ENCODE results near the gene AASS. TPM values are rescaled to one million over a fixed set of nuclear protein-coding genes. Genes with fewer than 3 reads are reported as not detected.

AASS gene
- total RNA-seq, 1 donor from 2014 or later = 0.47 TPM

DNA sequence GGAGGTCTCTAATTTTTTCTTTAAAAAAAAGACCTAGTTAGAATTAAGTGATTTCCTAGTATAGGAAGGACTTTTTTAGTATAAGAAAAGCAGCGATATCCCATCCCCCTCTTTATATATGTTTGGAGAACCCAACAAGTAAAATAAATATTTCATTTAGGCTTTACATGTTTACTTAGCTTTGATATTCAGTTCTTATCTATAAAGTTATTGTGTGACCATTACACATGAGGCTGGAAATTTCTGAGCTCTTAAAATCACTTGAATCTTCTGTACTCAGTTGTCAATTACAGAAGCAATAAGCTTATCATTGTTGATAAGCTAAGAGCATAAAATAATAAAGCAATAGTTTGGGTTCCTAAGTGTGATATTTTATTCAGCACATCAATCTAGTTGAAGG is 89.7 kb downstream of the AASS start:
- no peaks in the 10 kb centered on the region for H3K36me3 Mint-ChIP-seq (ENCODE audit: low read depth)
- no peak overlapping the region for H3K27ac Mint-ChIP-seq
- no peak for DNase-seq
- no peaks in the 10 kb centered on the region for H3K27me3 Mint-ChIP-seq
- H3K4me3 Mint-ChIP-seq = no peak overlapping the region
- no peaks in the 10 kb centered on the region for H3K9me3 Mint-ChIP-seq
- no peaks in the 10 kb centered on the region for H3K4me1 Mint-ChIP-seq
- intact Hi-C loops (cut with micrococcal nuclease) = no loop called here

DNA sequence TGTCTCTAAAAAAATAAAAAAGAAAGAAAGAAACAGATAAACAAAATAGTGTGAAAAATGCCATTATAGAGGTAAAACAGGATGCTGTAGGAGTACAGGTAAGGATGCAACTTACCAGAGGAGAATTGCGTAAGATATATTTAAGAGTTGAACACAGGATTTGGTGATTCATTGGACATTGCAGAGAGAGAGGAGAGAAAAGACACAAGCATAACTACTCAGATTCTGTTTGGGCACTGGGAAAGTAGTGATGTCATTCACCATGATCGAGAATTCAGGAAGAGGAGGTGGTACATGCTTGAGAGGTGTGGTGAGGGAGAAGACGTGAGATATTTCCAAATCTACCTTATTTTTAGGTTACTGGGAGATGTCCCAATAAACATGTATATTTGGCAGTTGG is 97.6 kb downstream of the AASS start:
- Mint-ChIP-seq H3K4me1 (no peaks in the 10 kb centered on the region), H3K27me3 (no peaks in the 10 kb centered on the region), H3K4me3 (no peak overlapping the region), H3K27ac (no peak overlapping the region), H3K9me3 (no peaks in the 10 kb centered on the region), H3K36me3 (ENCODE audit: low read depth) (no peaks in the 10 kb centered on the region)
- intact Hi-C loops (cut with micrococcal nuclease) = no loop called here
- DNase-seq = no peak

DNA sequence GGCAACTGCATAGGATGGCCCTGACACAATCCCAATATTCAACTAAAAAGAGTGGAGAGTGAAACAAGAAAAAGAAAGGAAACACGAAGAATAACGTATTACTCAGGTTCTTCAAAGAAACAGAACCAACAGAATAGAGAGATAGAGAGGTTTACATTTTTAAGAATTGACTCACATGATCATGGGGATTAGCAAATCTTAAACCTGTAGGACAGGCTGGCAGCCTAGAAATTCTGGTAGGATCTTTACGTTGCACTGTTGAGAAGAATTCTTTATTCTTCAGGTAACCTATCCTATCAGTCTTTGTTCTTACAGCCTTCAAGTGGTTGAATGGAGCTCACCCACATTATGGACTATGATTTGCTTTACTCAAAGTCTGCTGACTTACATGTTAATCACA is 103.9 kb downstream of the AASS start:
- Mint-ChIP-seq H3K27me3 (no peaks in the 10 kb centered on the region), H3K4me1 (no peaks in the 10 kb centered on the region), H3K27ac (no peak overlapping the region), H3K4me3 (no peak overlapping the region), H3K9me3 (no peaks in the 10 kb centered on the region), H3K36me3 (ENCODE audit: low read depth) (no peaks in the 10 kb centered on the region)
- intact Hi-C loops (cut with micrococcal nuclease) = no loop called here
- DNase-seq = no peak

DNA sequence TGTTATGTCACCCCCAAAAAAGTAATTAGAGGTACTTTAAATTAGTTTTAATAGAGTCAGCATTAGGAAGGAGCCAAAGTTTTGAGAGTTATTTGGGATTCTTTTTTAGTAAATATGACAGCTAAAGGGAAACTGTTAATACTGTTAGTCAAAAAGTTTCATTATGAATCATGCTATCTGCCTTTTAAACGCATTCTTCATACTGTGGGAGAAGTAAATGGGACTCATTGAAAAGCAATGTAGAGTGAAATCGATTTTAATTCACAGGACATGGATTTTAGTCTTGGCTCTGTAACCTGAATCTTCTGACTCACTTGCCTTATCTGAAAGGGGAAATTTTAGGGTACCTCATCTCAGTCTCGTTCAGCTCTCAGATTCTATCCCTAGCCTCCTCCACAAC is 105.1 kb downstream of the AASS start:
- Mint-ChIP-seq H3K9me3 (no peaks in the 10 kb centered on the region), H3K27me3 (no peaks in the 10 kb centered on the region), H3K4me1 (no peaks in the 10 kb centered on the region), H3K4me3 (no peak overlapping the region), H3K27ac (no peak overlapping the region), H3K36me3 (ENCODE audit: low read depth) (no peaks in the 10 kb centered on the region)
- intact Hi-C loops (cut with micrococcal nuclease) = no loop called here
- DNase-seq = no peak

DNA sequence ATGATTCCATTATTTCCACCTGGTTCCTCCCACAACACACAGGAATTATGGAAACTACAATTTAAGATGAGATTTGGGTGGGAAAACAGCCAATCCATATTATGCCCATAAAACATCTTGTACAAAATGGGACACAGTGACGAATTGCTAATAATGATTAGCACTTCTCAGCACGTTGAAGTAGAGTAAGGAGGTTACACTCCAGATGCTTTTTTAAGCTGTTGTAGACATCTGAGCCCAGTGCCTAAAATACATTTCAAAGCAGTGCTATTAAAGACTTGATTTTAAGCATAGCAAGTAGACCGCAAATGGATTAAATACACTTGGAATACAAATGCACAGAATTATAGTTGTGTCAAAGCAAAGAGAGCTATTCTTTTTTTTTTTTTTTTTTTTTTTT is 105.9 kb downstream of the AASS start:
- Mint-ChIP-seq H3K27ac (no peak overlapping the region), H3K4me3 (no peak overlapping the region), H3K4me1 (no peaks in the 10 kb centered on the region), H3K9me3 (no peaks in the 10 kb centered on the region), H3K36me3 (ENCODE audit: low read depth) (no peaks in the 10 kb centered on the region), H3K27me3 (no peaks in the 10 kb centered on the region)
- intact Hi-C loops (cut with micrococcal nuclease) = no loop called here
- DNase-seq = no peak

DNA sequence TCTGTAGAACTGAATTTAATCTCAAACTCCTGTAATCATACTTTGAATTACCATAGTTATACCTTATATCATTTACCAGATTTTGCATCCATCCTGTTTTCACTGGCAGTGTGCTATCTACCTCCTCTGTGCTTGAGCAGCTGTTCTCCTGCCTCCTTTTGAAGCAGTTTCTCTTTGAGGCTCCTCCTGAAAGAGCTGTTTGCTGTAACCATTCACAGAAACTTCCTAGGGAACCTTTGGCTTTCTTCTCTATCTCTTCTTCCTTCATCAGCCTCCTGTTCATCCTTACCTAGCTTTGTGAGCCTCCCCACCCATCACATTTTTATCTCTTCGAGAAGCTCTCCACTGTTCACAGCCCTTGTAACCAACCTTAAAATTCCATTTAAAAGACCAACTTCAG is 108.2 kb downstream of the AASS start:
- intact Hi-C loops (cut with micrococcal nuclease) = no loop called here
- no peak overlapping the region for H3K27ac Mint-ChIP-seq
- no peaks in the 10 kb centered on the region for H3K4me1 Mint-ChIP-seq
- H3K36me3 Mint-ChIP-seq (ENCODE audit: low read depth) = no peaks in the 10 kb centered on the region
- no peaks in the 10 kb centered on the region for H3K9me3 Mint-ChIP-seq
- no peak overlapping the region for H3K4me3 Mint-ChIP-seq
- no peak for DNase-seq
- no peaks in the 10 kb centered on the region for H3K27me3 Mint-ChIP-seq

DNA sequence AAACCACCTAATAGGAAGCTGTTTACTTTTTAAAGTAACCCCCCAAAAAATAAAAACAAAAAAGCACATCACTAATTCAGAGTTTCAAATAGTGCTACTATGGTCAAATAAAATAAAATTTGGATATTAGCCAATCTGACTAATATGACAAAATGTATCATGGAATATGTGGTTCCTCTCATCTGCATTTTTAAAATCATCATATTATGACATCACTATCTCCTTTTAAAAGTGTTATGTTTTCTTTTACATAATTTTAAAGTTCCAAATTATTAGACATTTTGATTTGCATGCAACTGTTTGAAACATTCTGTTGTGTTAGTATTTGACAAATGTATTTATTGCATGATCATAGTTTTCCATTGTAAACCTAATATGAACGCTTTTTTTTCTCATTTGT is 110.4 kb downstream of the AASS start:
- Mint-ChIP-seq H3K27ac (no peak overlapping the region), H3K4me3 (no peak overlapping the region), H3K36me3 (ENCODE audit: low read depth) (no peaks in the 10 kb centered on the region), H3K27me3 (no peaks in the 10 kb centered on the region), H3K9me3 (no peaks in the 10 kb centered on the region), H3K4me1 (no peaks in the 10 kb centered on the region)
- intact Hi-C loops (cut with micrococcal nuclease) = no loop called here
- no peak for DNase-seq

DNA sequence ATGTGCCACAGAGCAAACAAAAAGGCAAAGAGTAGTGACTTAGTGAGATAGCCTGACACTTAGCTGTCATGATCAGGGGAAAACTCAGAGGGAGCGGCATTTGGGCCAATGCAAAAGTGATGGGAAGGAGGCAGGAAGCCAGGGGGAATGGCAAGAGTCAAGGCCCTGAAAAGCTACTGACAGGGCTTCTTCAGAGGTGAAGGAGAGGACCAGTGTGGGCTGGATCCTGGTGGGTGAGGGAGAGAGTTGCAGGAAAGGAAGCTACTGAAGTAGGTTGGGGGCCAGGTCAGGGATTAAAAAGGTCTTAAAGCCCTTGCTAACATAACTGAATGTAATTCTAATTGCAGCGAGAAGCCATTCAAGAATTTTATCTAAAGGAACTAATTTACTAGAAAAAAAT is 117.0 kb downstream of the AASS start:
- Mint-ChIP-seq H3K4me3 (no peak overlapping the region), H3K27me3 (no peaks in the 10 kb centered on the region), H3K36me3 (ENCODE audit: low read depth) (no peaks in the 10 kb centered on the region), H3K27ac (no peak overlapping the region), H3K4me1 (no peaks in the 10 kb centered on the region), H3K9me3 (no peaks in the 10 kb centered on the region)
- DNase-seq = no peak
- intact Hi-C loops (cut with micrococcal nuclease) = no loop called here

Other genes with a start within 250 kb of the AASS start
- gene FEZF1, start 160.5 kb upstream of the AASS start, total RNA-seq = not detected in 2 replicates